GM21576 (cell line): ENCODE measurements around the gene TBC1D4.
"Not testable (repeated sequence)": the region's sequence is repeated elsewhere in the genome, so short reads cannot be mapped to it uniquely, and the experiment has no call there.

Source experiments
- ATAC-seq: cut with Tn5 transposase; IDR thresholded peaks from one replicate; pipeline ENCODE4 v1.9.1; 2021; ENCODE audit warnings: mild to moderate bottlenecking, moderate library complexity; ENCODE audit not compliant: unreplicated experiment

TBC1D4 gene

DNA sequence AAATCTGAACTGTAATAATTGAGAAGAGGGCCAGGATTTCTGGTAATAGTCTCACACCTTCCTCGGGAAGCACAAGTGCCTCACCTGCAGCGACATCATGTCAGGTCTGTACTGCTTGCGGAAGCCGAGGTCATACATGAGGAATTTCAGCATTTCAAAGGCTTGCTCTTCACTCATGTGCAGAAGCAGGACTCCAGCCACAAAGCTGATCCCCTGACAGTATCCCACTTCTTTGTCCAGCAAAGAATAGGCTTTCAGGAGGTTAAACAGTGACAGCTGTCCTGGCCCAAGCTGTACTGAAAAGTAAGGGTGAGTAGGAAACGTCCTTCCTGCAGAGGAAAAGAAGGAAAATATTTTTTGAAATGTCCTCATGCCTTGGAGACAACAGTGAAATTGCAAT is 182.7 kb downstream of the TBC1D4 start:
- no peak for ATAC-seq

GRCh38 chr13:75296641-75297040 is 185.3 kb downstream of the TBC1D4 start:
- no peak for ATAC-seq

DNA sequence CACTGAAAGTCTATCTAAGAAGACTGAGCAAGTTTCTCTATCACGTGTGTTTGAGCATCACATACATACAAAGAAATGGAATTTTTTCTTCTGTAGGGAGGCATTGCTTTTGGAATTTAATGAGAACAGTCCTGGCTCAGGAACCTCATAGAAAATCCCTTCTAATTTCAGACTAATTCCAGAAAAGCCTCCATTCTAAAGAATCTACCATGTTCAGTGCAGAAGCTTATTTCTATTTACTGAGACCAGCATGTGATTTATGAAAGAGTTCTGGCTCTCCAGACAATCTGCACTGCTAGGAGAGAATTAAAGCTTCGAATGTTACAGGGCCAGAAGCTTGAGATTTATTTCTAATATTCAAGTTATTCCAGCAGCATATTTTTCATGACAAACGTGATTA is 186.8 kb downstream of the TBC1D4 start:
- ATAC-seq = no peak

DNA sequence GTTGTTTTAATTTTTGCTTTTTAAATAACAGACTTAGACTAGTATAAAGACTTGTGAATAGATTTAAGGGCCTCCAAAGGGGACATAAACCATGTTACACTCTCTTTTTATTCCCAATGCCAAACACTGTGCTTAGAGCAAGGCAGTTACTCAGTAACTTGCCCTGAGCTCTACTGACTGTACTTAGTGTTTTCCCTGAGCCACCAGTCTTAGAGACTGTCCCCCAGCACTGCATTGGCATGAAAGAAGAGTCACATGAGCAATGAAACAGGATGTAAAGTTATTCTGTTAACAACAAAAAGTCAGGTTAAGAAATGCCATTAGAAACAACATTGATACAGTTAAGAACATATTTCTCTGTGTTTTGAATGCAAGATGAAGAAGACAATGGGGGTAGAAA is 187.9 kb downstream of the TBC1D4 start:
- ATAC-seq = no peak

DNA sequence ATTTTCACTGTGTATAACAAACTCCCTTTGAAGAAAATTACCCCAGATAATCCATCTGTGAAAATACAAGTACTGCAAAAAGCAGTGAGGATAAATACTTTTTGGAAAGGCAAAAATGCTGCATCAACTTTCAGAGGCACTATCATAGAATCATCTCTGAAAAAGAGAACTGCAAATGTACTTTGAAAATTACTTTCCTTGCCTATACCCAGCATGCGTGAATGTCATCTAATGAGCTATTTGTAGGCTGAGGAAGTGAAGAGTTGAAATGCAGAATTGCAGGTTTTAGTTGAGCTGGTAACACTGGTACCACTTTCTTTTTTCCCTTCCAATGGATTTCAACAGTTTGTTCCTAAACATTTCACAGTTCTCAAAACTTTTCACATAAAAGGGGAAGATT is 196.7 kb downstream of the TBC1D4 start:
- no peak for ATAC-seq

GRCh38 chr13:75279834-75280369 is 202.1 kb downstream of the TBC1D4 start:
- ATAC-seq = no peak

DNA sequence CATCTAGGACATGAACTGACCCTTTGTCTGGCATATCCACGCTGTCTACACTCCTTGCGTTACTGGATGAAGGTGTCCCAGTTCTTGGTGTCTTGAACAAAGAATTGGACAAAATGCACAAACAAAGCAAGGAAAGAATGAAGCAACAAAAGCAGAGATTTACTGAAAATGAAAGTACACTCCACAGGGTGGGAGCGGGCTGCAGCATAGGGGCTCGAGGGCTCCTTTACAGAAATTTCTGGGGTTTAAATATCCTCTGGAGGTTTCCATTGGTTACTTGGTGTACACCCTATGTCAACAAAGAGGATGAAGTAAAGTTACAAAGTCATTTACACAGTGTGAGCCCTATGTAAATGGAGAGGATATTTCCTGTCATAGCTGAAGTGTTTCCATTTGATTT is 208.3 kb downstream of the TBC1D4 start:
- not testable (repeated sequence) for ATAC-seq

DNA sequence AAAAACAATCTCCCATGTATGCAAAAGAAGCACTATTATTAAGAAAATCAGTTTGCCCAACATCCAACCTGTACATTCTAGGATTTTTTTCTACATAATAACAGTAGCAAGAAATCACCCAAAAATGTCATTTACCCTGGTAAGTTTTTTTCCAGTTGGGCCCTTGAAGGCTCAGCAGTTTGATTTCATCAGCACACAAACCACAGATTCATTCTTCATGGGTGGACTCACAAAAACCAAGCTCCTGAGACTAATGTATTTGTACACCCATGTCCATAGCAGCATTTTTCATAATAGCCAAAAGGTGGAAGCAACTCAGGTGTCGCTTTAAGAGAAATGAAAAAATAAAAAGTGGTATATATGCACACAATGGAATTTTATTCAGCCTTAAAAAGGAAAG is 210.1 kb downstream of the TBC1D4 start:
- no peak for ATAC-seq

- not testable (repeated sequence) for ATAC-seq
Observed at GRCh38 chr13:75268481-75268880, 213.5 kb downstream of the TBC1D4 start.

DNA sequence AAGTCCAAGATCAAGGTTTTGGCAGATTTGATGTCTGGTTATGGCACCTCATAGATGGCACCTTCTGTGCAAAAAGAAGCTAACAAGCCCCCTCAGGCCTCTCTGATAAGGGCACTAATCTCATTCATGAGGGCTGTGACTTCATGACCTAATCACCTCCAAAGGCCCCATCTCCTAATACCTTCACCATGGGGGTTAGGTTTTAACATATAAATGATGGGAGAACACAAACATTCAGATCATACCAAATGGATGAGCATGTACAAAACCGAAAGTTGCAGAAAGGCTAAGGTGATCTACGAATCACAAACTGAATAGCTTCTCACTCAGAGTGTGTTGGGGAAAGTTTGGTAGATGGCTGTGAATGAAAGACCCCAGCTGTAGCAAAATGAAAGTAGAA is 217.4 kb downstream of the TBC1D4 start:
- no peak for ATAC-seq

- no peak for ATAC-seq
Observed at GRCh38 chr13:75263741-75264407, 218.1 kb downstream of the TBC1D4 start.

DNA sequence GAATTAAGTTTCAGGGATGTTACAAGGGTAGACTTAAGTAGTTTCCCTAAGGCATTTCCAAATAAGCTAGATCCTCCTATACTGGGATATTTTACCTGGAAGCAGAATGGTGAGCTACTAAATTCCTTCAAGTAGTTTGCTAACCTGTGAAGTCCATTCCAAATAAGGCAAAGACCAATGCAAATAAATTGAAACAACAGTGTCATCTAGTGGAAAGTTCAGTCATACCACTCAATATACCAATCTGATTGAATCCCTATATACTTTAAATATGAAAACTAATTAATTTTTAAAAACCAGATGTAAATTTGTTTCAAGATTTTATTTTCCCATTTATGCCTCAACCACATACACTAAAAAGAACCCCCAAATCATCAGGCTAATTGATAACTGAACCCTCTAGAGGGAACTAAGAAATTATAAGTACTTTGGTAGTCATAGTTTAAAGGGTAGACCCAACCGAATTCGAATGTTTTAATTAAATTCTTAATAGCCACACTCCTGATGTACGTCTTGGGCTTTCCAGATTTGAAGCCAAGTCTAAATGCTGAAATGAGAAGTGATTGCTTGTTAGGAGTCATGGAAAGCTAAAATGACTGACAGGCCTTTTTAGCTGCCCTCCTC is 223.7 kb downstream of the TBC1D4 start:
- ATAC-seq = no peak

- ATAC-seq = no peak
Observed at GRCh38 chr13:75256922-75257321, 225.0 kb downstream of the TBC1D4 start.

DNA sequence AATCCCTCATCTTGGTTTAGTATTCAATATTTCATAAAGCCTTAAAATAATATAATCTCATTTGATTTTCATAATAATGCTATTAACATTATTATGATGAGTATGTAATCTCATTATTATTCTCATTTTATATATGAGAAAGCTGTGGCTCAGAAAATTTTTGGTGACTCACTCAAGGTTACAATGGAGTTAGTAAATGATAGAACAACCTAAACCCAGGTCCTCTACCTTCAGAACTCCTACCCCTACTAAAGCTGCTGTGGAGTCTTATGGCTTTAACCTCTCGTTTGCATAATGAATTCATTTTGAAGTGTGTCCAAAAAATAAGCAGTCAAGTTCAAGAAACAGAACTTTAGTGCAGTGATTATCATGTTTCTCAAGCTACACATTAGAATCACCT is 226.3 kb downstream of the TBC1D4 start:
- ATAC-seq = no peak

- ATAC-seq = no peak
Observed at GRCh38 chr13:75255147-75255546, 226.8 kb downstream of the TBC1D4 start.

GRCh38 chr13:75251188-75251587 is 230.8 kb downstream of the TBC1D4 start:
- ATAC-seq = no peak

DNA sequence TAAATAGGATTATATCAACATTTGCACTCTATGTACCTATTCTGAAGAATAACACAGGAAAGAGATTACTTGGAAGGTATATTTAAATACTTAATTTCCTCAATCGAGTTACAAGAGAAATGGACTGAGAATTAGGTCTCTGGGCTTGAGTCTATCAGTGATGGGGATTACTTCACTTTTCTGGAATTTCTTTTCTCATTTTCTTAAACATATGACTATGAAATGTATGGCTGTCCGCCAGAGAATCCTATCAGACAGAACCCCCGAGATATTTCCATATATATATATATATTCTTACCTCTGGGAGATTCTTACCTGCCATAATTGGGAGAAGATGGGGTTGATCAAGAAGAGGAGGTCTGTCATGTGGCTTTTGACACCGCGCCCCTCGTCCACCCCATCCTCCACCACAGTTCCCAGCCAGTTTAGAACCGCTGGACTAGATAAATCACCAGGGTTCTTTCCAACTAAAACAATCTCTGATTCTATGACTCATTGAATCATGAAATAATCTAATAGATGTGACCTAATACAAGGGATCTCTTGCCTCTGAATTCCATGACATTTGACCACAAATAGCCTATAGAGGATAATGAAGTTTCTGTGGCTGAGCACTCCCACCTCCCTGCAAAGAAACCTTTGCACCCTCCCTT is 231.3 kb downstream of the TBC1D4 start:
- no peak for ATAC-seq

DNA sequence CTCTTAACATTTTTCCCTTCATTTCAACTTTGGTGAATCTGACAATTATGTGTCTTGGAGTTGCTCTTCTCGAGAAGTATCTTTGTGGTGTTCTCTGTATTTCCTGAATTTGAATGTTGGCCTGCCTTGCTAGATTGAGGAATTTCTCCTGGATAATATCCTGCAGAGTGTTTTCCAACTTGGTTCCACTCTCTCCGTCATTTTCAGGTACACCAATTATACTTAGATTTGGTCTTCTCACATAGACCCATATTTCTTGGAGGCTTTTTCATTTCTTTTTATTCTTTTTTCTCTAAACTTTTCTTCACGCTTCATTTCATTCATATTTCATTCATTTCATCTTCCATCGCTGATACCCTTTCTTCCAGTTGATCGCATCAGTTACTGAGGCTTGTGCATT is 236.4 kb downstream of the TBC1D4 start:
- not testable (repeated sequence) for ATAC-seq

- ATAC-seq = not testable (repeated sequence)
Observed at GRCh38 chr13:75240240-75240639, 241.7 kb downstream of the TBC1D4 start.

DNA sequence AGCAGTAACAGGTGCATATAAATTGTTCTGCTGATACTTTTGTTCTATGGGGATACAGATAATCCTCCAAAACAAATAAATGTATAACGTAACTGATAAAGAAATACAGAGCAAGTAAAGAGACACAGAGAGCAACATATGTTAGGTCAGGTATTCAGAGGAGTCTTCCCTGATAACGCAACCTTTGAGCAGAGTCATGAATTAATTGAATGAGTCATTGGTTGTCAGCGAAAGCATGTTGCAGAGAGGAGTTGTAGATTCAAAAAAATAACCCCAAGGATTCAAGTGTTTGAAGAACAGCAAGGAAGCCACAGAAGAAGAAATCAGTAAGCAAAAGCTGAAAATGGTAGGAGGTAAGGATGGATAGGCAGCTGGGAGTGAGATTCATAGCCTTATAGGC is 245.2 kb downstream of the TBC1D4 start:
- ATAC-seq = no peak
